KMS-11 (cell line): ENCODE data around the gene MED22.
"Not testable (repeated sequence)": the region's sequence is repeated elsewhere in the genome, so short reads cannot be mapped to it uniquely, and the experiment has no call there.

Source experiments
- H2AFZ ChIP-seq: fragments of 200-600 bp; sonication (generic); 2 replicates; pipeline ENCODE4 v1.6.1; 2016; ENCODE audit warnings: antibody characterized with exemption, mixed run types, low read depth
- H3K27ac ChIP-seq: fragments of 200-600 bp; sonication (generic); 2 replicates; pipeline ENCODE4 v1.6.1; 2016; ENCODE audit warnings: mild to moderate bottlenecking, mixed run types
- H3K27me3 ChIP-seq: fragments of 200-600 bp; sonication (generic); 2 replicates; pipeline ENCODE4 v1.6.1; 2017; ENCODE audit warnings: mild to moderate bottlenecking, low read depth, mixed run types, moderate library complexity; ENCODE audit not compliant: insufficient read depth
- H3K36me3 ChIP-seq: fragments of 200-600 bp; sonication (generic); 2 replicates; pipeline ENCODE4 v1.6.1; 2017; ENCODE audit warnings: mild to moderate bottlenecking, mixed run types; ENCODE audit not compliant: insufficient read depth
- H3K4me1 ChIP-seq: fragments of 200-600 bp; sonication (generic); 2 replicates; pipeline ENCODE4 v1.6.1; 2016; ENCODE audit warnings: mild to moderate bottlenecking, low read depth, mixed run types; ENCODE audit not compliant: poor library complexity, severe bottlenecking
- H3K4me2 ChIP-seq: fragments of 200-600 bp; sonication (generic); 2 replicates; pipeline ENCODE4 v1.7.0; 2016; ENCODE audit warnings: mild to moderate bottlenecking, mixed run types
- H3K4me3 ChIP-seq: fragments of 200-600 bp; sonication (generic); IDR thresholded peaks from 2 replicates; pipeline ENCODE4 v1.6.1; 2017; ENCODE audit warnings: low read depth, low read length, mixed read lengths; ENCODE audit not compliant: insufficient read depth
- H3K79me2 ChIP-seq: fragments of 200-600 bp; sonication (generic); 2 replicates; pipeline ENCODE4 v1.6.1; 2016; ENCODE audit warnings: low read depth, mixed run types; ENCODE audit not compliant: insufficient read depth
- H3K9ac ChIP-seq: fragments of 200-600 bp; sonication (generic); 2 replicates; pipeline ENCODE4 v1.6.1; 2016; ENCODE audit warnings: mild to moderate bottlenecking, mixed run types
- H4K20me1 ChIP-seq: fragments of 200-600 bp; sonication (generic); 2 replicates; pipeline ENCODE4 v1.6.1; 2016; ENCODE audit warnings: mild to moderate bottlenecking, mixed run types; ENCODE audit not compliant: insufficient read depth
- TF ChIP-seq, protein P1 (sequence below): fragments of 200-600 bp; sonication (generic); conservative IDR thresholded peaks from 2 replicates; pipeline ENCODE4 v1.6.1; 2017; ENCODE audit warnings: low read depth, mild to moderate bottlenecking, antibody characterized with exemption, low read length, moderate library complexity, mixed read lengths

MED22 gene

DNA sequence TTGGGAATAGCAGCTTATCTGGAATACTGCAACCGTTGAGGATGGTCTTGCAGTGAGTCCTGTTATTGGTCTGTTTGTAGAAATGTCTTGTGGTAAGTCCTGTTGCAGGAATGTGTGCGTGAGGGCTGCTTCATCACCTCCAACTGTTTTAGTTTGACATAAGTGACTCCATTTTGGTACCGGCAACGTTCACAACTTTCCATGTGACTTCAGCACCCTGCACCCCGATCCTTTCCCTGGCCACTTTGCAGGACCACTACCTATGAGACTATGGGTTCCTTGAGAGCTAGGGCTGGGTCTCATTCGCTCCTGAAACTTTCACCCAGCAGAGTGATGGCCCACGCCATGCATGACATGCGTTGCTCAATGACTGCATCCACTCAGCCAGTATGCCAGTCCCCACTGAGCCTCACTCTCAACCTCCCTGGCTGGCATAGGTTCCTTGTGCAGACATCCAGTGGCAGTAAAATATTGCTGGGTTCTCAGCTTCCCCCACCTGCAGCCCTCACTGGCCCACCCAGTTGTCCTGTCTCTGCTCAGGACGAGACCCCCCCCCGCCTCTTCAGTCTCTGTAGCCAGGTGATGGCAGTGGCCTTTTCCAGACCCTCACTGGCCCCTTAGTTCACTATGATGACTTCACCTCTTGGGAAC lies 20.0 kb downstream of the MED22 start:
- Histone ChIP-seq H2AFZ (no peak overlapping the region), H3K4me2 (no peak overlapping the region), H4K20me1 (no peaks in the 10 kb centered on the region), H3K9ac (no peak overlapping the region), H3K79me2 (no peaks in the 10 kb centered on the region), H3K4me1 (no peaks in the 10 kb centered on the region), H3K27ac (no peak overlapping the region), H3K27me3 (peaks cover 37% of the 10 kb centered on the region), H3K4me3 (no peak overlapping the region), H3K36me3 (no peaks in the 10 kb centered on the region)
- TF ChIP-seq, protein P1, sequence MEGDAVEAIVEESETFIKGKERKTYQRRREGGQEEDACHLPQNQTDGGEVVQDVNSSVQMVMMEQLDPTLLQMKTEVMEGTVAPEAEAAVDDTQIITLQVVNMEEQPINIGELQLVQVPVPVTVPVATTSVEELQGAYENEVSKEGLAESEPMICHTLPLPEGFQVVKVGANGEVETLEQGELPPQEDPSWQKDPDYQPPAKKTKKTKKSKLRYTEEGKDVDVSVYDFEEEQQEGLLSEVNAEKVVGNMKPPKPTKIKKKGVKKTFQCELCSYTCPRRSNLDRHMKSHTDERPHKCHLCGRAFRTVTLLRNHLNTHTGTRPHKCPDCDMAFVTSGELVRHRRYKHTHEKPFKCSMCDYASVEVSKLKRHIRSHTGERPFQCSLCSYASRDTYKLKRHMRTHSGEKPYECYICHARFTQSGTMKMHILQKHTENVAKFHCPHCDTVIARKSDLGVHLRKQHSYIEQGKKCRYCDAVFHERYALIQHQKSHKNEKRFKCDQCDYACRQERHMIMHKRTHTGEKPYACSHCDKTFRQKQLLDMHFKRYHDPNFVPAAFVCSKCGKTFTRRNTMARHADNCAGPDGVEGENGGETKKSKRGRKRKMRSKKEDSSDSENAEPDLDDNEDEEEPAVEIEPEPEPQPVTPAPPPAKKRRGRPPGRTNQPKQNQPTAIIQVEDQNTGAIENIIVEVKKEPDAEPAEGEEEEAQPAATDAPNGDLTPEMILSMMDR, result no peak

DNA sequence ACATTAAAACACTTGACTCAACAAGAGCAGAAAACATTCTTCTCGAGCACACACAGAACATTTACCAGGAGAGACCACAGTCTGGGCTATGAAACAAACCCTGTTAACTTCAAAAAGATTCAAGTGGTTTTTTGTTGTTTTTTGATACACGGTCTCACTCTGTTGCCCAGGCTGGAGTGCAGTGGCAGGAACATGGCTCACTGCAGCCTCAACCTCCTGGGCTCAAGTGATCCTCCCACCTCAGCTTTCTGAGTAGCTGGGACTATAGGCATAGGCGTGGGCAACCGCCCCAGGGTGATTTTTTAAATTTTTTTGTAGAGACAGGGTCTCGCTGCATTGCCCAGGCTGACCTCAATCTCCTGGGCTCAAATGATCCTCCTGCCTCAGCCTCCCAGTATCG lies 20.9 kb downstream of the MED22 start:
- H3K4me1 ChIP-seq, H3K27ac ChIP-seq, H3K4me3 ChIP-seq, H4K20me1 ChIP-seq, H3K36me3 ChIP-seq, H3K9ac ChIP-seq, H3K79me2 ChIP-seq, H2AFZ ChIP-seq, H3K4me2 ChIP-seq: not testable (repeated sequence)
- peaks cover 44% of the 10 kb centered on the region for H3K27me3 ChIP-seq

GRCh38 chr9:133323991-133324703 lies 23.8 kb downstream of the MED22 start:
- H3K4me2 ChIP-seq, result no peak overlapping the region
- no peak overlapping the region for H3K4me3 ChIP-seq
- TF ChIP-seq, protein P1, result no peak
- no peaks in the 10 kb centered on the region for H3K4me1 ChIP-seq
- no peaks in the 10 kb centered on the region for H3K79me2 ChIP-seq
- H3K27me3 ChIP-seq, result peaks cover 57% of the 10 kb centered on the region
- no peak overlapping the region for H2AFZ ChIP-seq
- no peak overlapping the region for H3K9ac ChIP-seq
- no peak overlapping the region for H3K27ac ChIP-seq
- no peaks in the 10 kb centered on the region for H4K20me1 ChIP-seq
- H3K36me3 ChIP-seq, result no peaks in the 10 kb centered on the region

GRCh38 chr9:133323211-133323610 lies 24.7 kb downstream of the MED22 start:
- Histone ChIP-seq H2AFZ (no peak overlapping the region), H3K79me2 (no peaks in the 10 kb centered on the region), H3K27me3 (peaks cover 64% of the 10 kb centered on the region), H3K4me2 (no peak overlapping the region), H3K9ac (no peak overlapping the region), H3K36me3 (no peaks in the 10 kb centered on the region), H3K27ac (no peak overlapping the region), H3K4me1 (no peaks in the 10 kb centered on the region), H3K4me3 (no peak overlapping the region), H4K20me1 (no peaks in the 10 kb centered on the region)
- TF ChIP-seq, protein P1, result no peak

GRCh38 chr9:133322701-133323100 lies 25.2 kb downstream of the MED22 start:
- Histone ChIP-seq H3K79me2 (no peaks in the 10 kb centered on the region), H4K20me1 (no peaks in the 10 kb centered on the region), H3K4me3 (no peak overlapping the region), H3K9ac (no peak overlapping the region), H3K27ac (no peak overlapping the region), H3K4me1 (no peaks in the 10 kb centered on the region), H3K36me3 (no peaks in the 10 kb centered on the region), H3K4me2 (no peak overlapping the region), H2AFZ (no peak overlapping the region), H3K27me3 (peaks cover 64% of the 10 kb centered on the region)
- TF ChIP-seq, protein P1, result no peak
